GM13976 (cell line): Measurements from ENCODE around the gene OGA.

Source experiments
- DNase-seq: peaks from one replicate; pipeline ENCODE4 v3.0.0; 2012; ENCODE audit warnings: low spot score
- in situ Hi-C: fragments of 300-500 bp; cut with MboI; formaldehyde crosslinking; loops from one replicate; pipeline ENCODE4 v1.12.0; 2022; ENCODE audit warnings: low sequenced_read_pairs, mixed read lengths, inconsistent platforms; ENCODE audit not compliant: unreplicated experiment
- TF ChIP-seq, protein P1 (sequence below): IDR thresholded peaks from 2 replicates; pipeline ENCODE4 v1.5.1; 2012; ENCODE audit warnings: borderline replicate concordance, mild to moderate bottlenecking; ENCODE audit not compliant: insufficient read depth; ENCODE audit errors: extremely low read depth, missing control alignments, control extremely low read depth

OGA gene

DNA sequence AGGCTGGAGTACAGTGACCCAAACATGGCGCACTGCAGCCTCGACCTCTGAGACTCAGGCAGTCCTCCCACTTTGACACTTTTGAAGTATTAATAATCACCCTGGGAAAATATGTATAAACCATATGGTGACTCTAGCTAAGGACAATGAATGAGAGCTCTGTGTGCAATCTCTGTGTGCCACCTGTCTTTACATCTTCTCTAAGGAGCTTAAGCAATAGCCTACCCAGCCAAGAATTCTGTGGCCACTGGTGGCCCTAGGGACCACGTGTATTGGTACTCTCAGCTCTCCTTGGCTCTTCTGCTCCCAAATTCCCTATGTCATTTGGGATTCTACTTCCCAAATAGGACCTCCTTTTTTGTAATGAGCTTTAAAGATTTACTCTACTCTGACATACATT, 66.0 kb downstream of the OGA start:
- TF ChIP-seq, protein P1, sequence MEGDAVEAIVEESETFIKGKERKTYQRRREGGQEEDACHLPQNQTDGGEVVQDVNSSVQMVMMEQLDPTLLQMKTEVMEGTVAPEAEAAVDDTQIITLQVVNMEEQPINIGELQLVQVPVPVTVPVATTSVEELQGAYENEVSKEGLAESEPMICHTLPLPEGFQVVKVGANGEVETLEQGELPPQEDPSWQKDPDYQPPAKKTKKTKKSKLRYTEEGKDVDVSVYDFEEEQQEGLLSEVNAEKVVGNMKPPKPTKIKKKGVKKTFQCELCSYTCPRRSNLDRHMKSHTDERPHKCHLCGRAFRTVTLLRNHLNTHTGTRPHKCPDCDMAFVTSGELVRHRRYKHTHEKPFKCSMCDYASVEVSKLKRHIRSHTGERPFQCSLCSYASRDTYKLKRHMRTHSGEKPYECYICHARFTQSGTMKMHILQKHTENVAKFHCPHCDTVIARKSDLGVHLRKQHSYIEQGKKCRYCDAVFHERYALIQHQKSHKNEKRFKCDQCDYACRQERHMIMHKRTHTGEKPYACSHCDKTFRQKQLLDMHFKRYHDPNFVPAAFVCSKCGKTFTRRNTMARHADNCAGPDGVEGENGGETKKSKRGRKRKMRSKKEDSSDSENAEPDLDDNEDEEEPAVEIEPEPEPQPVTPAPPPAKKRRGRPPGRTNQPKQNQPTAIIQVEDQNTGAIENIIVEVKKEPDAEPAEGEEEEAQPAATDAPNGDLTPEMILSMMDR = no peak
- DNase-seq = no peak
- in situ Hi-C loops = no loop called here

DNA sequence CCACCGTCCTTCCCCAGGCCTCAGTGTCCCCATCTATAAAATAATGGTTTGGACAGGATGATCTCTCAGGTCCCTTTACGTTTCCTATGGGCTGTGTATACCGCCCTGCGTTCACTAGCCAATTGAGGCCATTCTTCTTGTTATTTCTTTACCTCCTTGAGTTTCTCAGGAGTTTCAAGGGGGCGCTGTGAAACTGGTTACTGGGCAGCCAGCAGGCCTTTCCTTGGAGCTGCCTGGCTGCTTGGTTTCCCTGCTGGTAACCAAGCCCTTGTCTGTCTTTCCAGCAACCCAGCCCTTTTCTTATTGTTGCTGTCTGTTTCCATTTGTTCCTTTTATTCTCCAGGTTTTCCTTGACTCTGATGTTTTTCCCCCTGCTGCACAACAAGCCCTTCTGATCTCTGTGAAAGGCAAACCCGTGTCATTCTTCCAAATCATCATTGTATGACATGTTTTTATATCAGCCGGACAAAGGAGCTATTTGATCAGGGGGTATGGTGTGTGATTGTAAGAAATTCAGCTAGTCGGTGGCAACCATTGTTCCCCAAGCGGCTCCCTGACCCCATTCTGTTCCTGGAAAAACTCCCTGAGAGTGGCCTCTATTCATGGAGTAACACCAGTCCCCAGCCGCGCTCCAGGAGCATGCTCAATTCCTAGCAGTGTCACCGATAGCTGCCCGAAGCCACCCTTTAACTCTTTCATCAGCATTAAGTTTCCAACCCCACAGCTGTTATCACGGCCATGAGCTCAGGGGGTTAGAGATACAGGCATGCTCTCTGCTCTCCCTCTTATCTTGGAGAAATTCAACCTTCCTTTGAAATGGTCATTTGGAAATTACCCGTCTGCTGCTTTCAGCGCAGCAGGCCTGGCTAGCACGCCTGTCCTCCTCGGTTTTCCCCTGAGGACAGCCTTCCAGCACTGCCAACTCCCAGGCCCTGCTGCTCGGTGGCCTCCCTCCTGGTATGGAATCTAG, 68.9 kb downstream of the OGA start:
- TF ChIP-seq, protein P1 = no peak
- DNase-seq = no peak
- in situ Hi-C loops = no loop called here

DNA sequence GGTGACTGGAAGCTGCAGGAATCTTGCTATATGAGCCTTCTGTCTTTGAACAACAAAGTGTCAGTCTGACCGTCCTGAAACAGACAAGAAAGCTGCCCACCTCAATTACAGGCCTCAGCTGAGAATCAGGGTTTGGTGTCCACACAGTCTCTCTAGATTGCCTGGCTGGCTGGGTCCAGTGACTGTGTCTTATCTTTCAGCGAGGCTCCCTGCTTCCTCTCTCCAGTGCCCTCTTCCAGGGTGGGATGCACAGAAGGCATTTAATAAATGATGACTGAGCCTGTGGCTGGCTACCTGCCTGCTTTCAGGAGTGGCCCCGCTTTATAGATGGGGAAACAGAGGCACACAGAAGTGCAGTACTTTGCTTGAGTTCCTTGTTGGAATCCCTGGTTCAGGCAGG, 69.7 kb downstream of the OGA start:
- DNase-seq = no peak
- in situ Hi-C loops = no loop called here
- TF ChIP-seq, protein P1 = no peak

DNA sequence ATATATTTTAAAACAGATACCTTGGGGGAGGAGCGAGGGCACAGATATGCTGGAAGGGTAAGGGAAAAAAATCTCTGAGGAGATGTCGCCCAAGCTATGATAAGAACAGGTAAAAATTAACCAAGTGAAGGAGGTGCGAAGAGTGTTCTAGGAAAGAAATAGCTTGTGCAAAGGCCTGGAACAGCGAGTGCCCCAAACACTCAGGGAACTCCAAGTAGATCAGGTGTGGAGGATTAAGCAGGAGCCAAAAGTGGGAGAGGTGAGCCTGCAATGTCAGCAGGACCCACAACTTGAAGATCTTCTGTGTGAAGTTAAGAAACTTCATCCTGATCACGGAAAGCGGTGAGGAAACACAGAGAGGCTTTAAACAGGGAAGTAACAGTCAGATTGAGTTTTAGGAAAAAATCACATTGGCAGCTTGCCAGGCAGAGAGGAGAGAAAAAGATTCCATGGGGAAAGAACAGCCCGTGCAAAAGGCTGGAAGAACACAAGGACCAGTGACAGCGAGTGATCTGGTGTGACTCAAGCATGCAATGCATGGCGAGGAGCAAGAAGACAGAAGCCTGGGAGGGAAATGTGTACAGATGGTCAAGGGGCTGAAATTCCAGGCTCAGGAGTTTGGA, 73.1 kb downstream of the OGA start:
- TF ChIP-seq, protein P1 = no peak
- in situ Hi-C loops = no loop called here
- DNase-seq = no peak

DNA sequence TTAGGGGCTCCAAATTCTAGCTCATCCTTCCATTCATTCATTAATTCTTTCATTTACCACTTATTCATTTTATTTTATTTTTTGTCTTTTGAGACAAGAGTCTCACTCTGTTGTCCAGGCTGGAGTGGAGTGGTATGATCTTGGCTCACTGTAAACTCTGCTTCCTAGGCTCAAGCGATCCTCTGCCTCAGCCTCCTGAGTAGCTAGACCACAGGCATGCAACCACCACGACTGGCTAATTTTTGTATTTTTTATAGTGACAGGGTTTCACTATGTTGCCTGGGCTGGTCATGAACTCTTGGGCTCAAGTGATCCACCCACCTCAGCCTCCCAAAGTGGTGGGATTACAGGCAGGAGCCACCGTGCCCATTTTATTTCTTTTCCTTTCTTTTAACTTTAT, 74.0 kb downstream of the OGA start:
- no peak for DNase-seq
- in situ Hi-C loops = no loop called here
- TF ChIP-seq, protein P1 = no peak

DNA sequence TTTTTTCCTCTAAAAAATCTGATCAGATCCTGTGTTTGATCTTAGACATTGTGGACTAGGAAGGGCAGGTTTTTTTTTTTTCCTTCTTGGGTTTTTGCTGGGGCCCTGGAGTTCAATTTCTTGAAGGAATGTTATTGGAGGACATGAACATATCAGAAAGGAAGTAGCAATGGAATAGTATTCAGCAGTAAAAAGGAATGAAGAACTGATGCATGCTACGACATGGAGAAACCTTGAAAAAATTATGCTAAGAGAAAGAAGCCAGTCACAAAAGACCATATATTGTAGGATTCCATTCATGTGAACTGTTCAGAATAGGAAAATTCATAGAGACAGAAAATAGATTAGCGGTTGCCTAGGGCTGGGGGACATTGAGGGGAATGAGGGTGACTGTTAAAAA, 76.3 kb downstream of the OGA start:
- DNase-seq = no peak
- TF ChIP-seq, protein P1 = no peak
- in situ Hi-C loops = no loop called here
